ENCODE results near the gene NDUFB7.

- TF ChIP-seq CTCF (IDR thresholded peaks at IDR 0.05; ENCODE audit: low read length), result no peak
- no peak for TF ChIP-seq EZH2 (optimal IDR thresholded peaks at IDR 0.05; ENCODE audit: low read depth, low read length)
- TF ChIP-seq EZH2phosphoT487 (IDR thresholded peaks at IDR 0.05; ENCODE audit: low read length), result no peak
Measured at GRCh38 chr19:14519860-14520407, 51.9 kb downstream of the NDUFB7 start.

All from MM.1S (cell line).